ENCODE results near the gene LGI1.

LGI1 gene

GRCh38 chr10:93773705-93774104 is 16.0 kb downstream of the LGI1 start:
- Histone ChIP-seq H3K4me3 (ENCODE audit: low read depth, low read length) (no peak overlapping the region), H3K9me3 (ENCODE audit: control insufficient read depth, low read length) (no peaks in the 10 kb centered on the region), H3K27ac (no peak overlapping the region), H3K27me3 (ENCODE audit: control insufficient read depth, insufficient read depth, low read length) (no peaks in the 10 kb centered on the region), H2AFZ (no peak overlapping the region), H3K36me3 (ENCODE audit: control insufficient read depth, insufficient read depth, low read length) (no peaks in the 10 kb centered on the region), H3K9ac (no peak overlapping the region), H3K79me2 (no peaks in the 10 kb centered on the region), H3K4me2 (ENCODE audit: low read length) (no peak overlapping the region), H3K4me1 (no peaks in the 10 kb centered on the region)
- no peak for TF ChIP-seq CTCF (IDR thresholded peaks at IDR 0.05)

- Histone ChIP-seq H2AFZ (no peak overlapping the region), H3K9ac (no peak overlapping the region), H3K27me3 (ENCODE audit: control insufficient read depth, insufficient read depth, low read length) (no peaks in the 10 kb centered on the region), H3K79me2 (no peaks in the 10 kb centered on the region), H3K4me1 (no peaks in the 10 kb centered on the region), H3K27ac (no peak overlapping the region), H3K4me2 (ENCODE audit: low read length) (no peak overlapping the region), H3K4me3 (ENCODE audit: low read depth, low read length) (no peak overlapping the region), H3K36me3 (ENCODE audit: control insufficient read depth, insufficient read depth, low read length) (no peaks in the 10 kb centered on the region), H3K9me3 (ENCODE audit: control insufficient read depth, low read length) (no peaks in the 10 kb centered on the region)
- no peak for TF ChIP-seq CTCF (IDR thresholded peaks at IDR 0.05)
Observed at GRCh38 chr10:93775356-93775755, 17.6 kb downstream of the LGI1 start.

GRCh38 chr10:93777092-93777491 is 19.4 kb downstream of the LGI1 start:
- Histone ChIP-seq H3K4me2 (ENCODE audit: low read length) (no peak overlapping the region), H3K79me2 (no peaks in the 10 kb centered on the region), H2AFZ (no peak overlapping the region), H3K9ac (no peak overlapping the region), H3K9me3 (ENCODE audit: control insufficient read depth, low read length) (no peaks in the 10 kb centered on the region), H3K4me1 (no peaks in the 10 kb centered on the region), H3K27me3 (ENCODE audit: control insufficient read depth, insufficient read depth, low read length) (no peaks in the 10 kb centered on the region), H3K27ac (no peak overlapping the region), H3K36me3 (ENCODE audit: control insufficient read depth, insufficient read depth, low read length) (no peaks in the 10 kb centered on the region), H3K4me3 (ENCODE audit: low read depth, low read length) (no peak overlapping the region)
- TF ChIP-seq CTCF (IDR thresholded peaks at IDR 0.05) = no peak

GRCh38 chr10:93784059-93784458 is 26.3 kb downstream of the LGI1 start:
- no peaks in the 10 kb centered on the region for H3K27me3 ChIP-seq (ENCODE audit: control insufficient read depth, insufficient read depth, low read length)
- H3K4me1 ChIP-seq = no peaks in the 10 kb centered on the region
- no peak for TF ChIP-seq CTCF (IDR thresholded peaks at IDR 0.05)
- no peak overlapping the region for H2AFZ ChIP-seq
- H3K4me2 ChIP-seq (ENCODE audit: low read length) = no peak overlapping the region
- H3K9ac ChIP-seq = no peak overlapping the region
- no peak overlapping the region for H3K4me3 ChIP-seq (ENCODE audit: low read depth, low read length)
- H3K27ac ChIP-seq = no peak overlapping the region
- H3K9me3 ChIP-seq (ENCODE audit: control insufficient read depth, low read length) = no peaks in the 10 kb centered on the region
- no peaks in the 10 kb centered on the region for H3K79me2 ChIP-seq
- H3K36me3 ChIP-seq (ENCODE audit: control insufficient read depth, insufficient read depth, low read length) = no peaks in the 10 kb centered on the region

- no peak overlapping the region for H3K4me2 ChIP-seq (ENCODE audit: low read length)
- no peak for TF ChIP-seq CTCF (IDR thresholded peaks at IDR 0.05)
- H3K4me3 ChIP-seq (ENCODE audit: low read depth, low read length) = no peak overlapping the region
- H3K9me3 ChIP-seq (ENCODE audit: control insufficient read depth, low read length) = no peaks in the 10 kb centered on the region
- no peak overlapping the region for H3K27ac ChIP-seq
- no peaks in the 10 kb centered on the region for H3K4me1 ChIP-seq
- H3K9ac ChIP-seq = no peak overlapping the region
- H3K79me2 ChIP-seq = no peaks in the 10 kb centered on the region
- H2AFZ ChIP-seq = no peak overlapping the region
- H3K36me3 ChIP-seq (ENCODE audit: control insufficient read depth, insufficient read depth, low read length) = no peaks in the 10 kb centered on the region
- H3K27me3 ChIP-seq (ENCODE audit: control insufficient read depth, insufficient read depth, low read length) = no peaks in the 10 kb centered on the region
Observed at GRCh38 chr10:93788413-93789208, 30.9 kb downstream of the LGI1 start.

Measured in parathyroid adenoma (tissue), 2 donors.